A549 (cell line): ENCODE results near the gene CEP85L. TPM values are rescaled to one million over a fixed set of nuclear protein-coding genes. Genes with fewer than 3 reads are reported as not detected.

ENCODE experiments used
- ATAC-seq, 2 experiments: fragments of 200-7000 bp in 1 of 2; fragments of >200 bp in 1 of 2; cut with Nextera tagmentation in 1 of 2; cut with Tn5 transposase in 1 of 2; 3 replicates each; pipeline versions ENCODE4 v1.8.0 to v1.9.1; 2018 to 2020; ENCODE audit warnings: mild to moderate bottlenecking in 1 of 2, moderate library complexity in 1 of 2
- CTCF ChIA-PET: fragments of 300-600 bp; sonication (Branson Sonifier 250); formaldehyde crosslinking; extraction: SDS; loops from one replicate; lab custom pipeline; 2021; ENCODE audit warnings: antibody characterized with exemption, inconsistent platforms; lab: Yijun Ruan, JAX
- POLR2A ChIA-PET: fragments of 350-600 bp; formaldehyde crosslinking; extraction: SDS; loops from one replicate; lab custom pipeline; 2021; ENCODE audit warnings: antibody characterized with exemption, inconsistent platforms; lab: Yijun Ruan, JAX
- DNase-seq, 2 experiments: peaks; one replicate each; pipeline versions ENCODE4 v3.0.0 to v3.0.0-alpha.2; 2011 to 2016; ENCODE audit warnings: low read depth in 1 of 2, low spot score in 1 of 2
- FAIRE-seq: peaks from 2 replicates; lab custom pipeline; 2011; peaks lifted over from hg19 to GRCh38; lab: Jason Lieb, UNC
- H3K27ac ChIP-seq, 2 experiments: fragments of >200 bp; sonication (Bioruptor Twin); formaldehyde crosslinking; 3 replicates each; pipeline ENCODE4 v1.5.1; 2016 to 2017
- H3K4me1 ChIP-seq: fragments of >200 bp; sonication (Bioruptor Twin); formaldehyde crosslinking; 3 replicates; pipeline ENCODE4 v1.6.1; 2016
- H3K4me2 ChIP-seq: fragments of >200 bp; sonication (Bioruptor Twin); formaldehyde crosslinking; 3 replicates; pipeline ENCODE4 v1.6.1; 2016
- H3K4me3 ChIP-seq: fragments of >200 bp; sonication (Bioruptor Twin); formaldehyde crosslinking; 3 replicates; pipeline ENCODE4 v1.5.1; 2016
- H3K9me3 ChIP-seq: fragments of >200 bp; sonication (Bioruptor Twin); formaldehyde crosslinking; 3 replicates; pipeline ENCODE4 v1.6.1; 2016
- BHLHE40 ChIP-seq: IDR thresholded peaks from 2 replicates; pipeline ENCODE4 v1.6.1; 2012; ENCODE audit warnings: low read depth, low read length, inconsistent platforms
- CBX2 ChIP-seq: fragments of 200-600 bp; sonication (generic); IDR thresholded peaks from 2 replicates; pipeline ENCODE4 v1.6.1; 2016; ENCODE audit warnings: low read depth, mild to moderate bottlenecking, borderline replicate concordance
- CEBPB ChIP-seq, 2 experiments: fragments of >200 bp in 1 of 2; sonication (Bioruptor Twin) in 1 of 2; formaldehyde crosslinking in 1 of 2; IDR thresholded peaks; 2 replicates each; pipeline ENCODE4 v1.6.1; 2012 to 2016
- CHD4 ChIP-seq: fragments of 200-600 bp; sonication (generic); IDR thresholded peaks from 2 replicates; pipeline ENCODE4 v1.6.1; 2016; ENCODE audit warnings: antibody characterized with exemption, mild to moderate bottlenecking, borderline replicate concordance
- FOSL2 ChIP-seq, 2 experiments: fragments of 450-650 bp in 1 of 2; fragments of >200 bp in 1 of 2; sonication (Bioruptor Twin) in 1 of 2; formaldehyde crosslinking; IDR thresholded peaks; 2 replicates each; pipeline versions ENCODE4 v1.5.0 to v1.6.1; 2016 to 2020; ENCODE audit warnings: mild to moderate bottlenecking in 1 of 2, moderate library complexity in 1 of 2
- GATA3 ChIP-seq: IDR thresholded peaks from 2 replicates; pipeline ENCODE4 v1.6.1; 2012; ENCODE audit warnings: borderline replicate concordance
- HEYL ChIP-seq: fragments of 250-450 bp; sonication (Bioruptor Pico); IDR thresholded peaks from 2 replicates; pipeline ENCODE4 v1.8.0; 2021; ENCODE audit warnings: mild to moderate bottlenecking, moderate library complexity
- HOXB13 ChIP-seq: fragments of 250-450 bp; sonication (Bioruptor Pico); IDR thresholded peaks from 2 replicates; pipeline ENCODE4 v1.5.0; 2020; ENCODE audit warnings: low read depth, mild to moderate bottlenecking, moderate library complexity
- HOXB5 ChIP-seq: fragments of 250-450 bp; sonication (Bioruptor Pico); IDR thresholded peaks from 2 replicates; pipeline ENCODE4 v1.5.0; 2020; ENCODE audit warnings: mild to moderate bottlenecking, moderate library complexity
- MAFK ChIP-seq: fragments of 450-650 bp; IDR thresholded peaks from 2 replicates; pipeline ENCODE4 v1.6.1; 2014; ENCODE audit not compliant: partially characterized antibody
- NPAS2 ChIP-seq: fragments of 250-450 bp; sonication (Bioruptor Pico); IDR thresholded peaks from 2 replicates; pipeline ENCODE4 v1.8.0; 2022; ENCODE audit warnings: mild to moderate bottlenecking, moderate library complexity, borderline replicate concordance
- NR3C1 ChIP-seq: fragments of >200 bp; sonication (Bioruptor Twin); formaldehyde crosslinking; IDR thresholded peaks from 3 replicates; pipeline ENCODE4 v1.6.1; 2017
- POLR2AphosphoS2 ChIP-seq: conservative IDR thresholded peaks from 2 replicates; pipeline ENCODE4 v1.6.1; 2012; ENCODE audit warnings: low read length, improper control_type of control experiment, inconsistent platforms
- RAD21 ChIP-seq, 2 experiments: fragments of >200 bp in 1 of 2; sonication (Bioruptor Twin) in 1 of 2; formaldehyde crosslinking in 1 of 2; IDR thresholded peaks in 1 of 2; conservative IDR thresholded peaks in 1 of 2; 2 replicates in 1 of 2; 3 replicates in 1 of 2; pipeline ENCODE4 v1.6.1; 2012 to 2018; ENCODE audit warnings: inconsistent platforms in 1 of 2
- RCOR1 ChIP-seq: fragments of 150-350 bp; IDR thresholded peaks from 2 replicates; pipeline ENCODE4 v1.6.1; 2014; ENCODE audit warnings: antibody characterized with exemption, low read length, low read depth
- RFX5 ChIP-seq: fragments of 450-650 bp; IDR thresholded peaks from 2 replicates; pipeline ENCODE4 v1.7.1; 2014; ENCODE audit warnings: antibody characterized with exemption, mild to moderate bottlenecking, moderate library complexity
- SMC3 ChIP-seq: fragments of >200 bp; sonication (Bioruptor Twin); formaldehyde crosslinking; IDR thresholded peaks from 3 replicates; pipeline ENCODE4 v1.6.1; 2018; ENCODE audit warnings: inconsistent platforms
- ZSCAN20 ChIP-seq: fragments of 250-450 bp; sonication (Bioruptor Pico); IDR thresholded peaks from 2 replicates; pipeline ENCODE4 v1.8.0; 2022; ENCODE audit warnings: mild to moderate bottlenecking, moderate library complexity
- WGBS: methylation state at CpG from one replicate; pipeline ENCODE4 v1.1.6; 2017; ENCODE audit errors: missing lambda C conversion rate; 5-methylcytosine and 5-hydroxymethylcytosine counted together
- polyA plus RNA-seq, 4 experiments: library from polyadenylated mRNA; depleted of rRNA in 3 of 4; stranded (reverse); fragments of >200 nt; fragmentation: RNase III in 1 of 4; extraction: RNeasy Plus Mini Kit Qiagen cat#74134 plus additional on column Dnase treatment in 1 of 4; gene quantifications; 2 replicates in 3 of 4; 3 replicates in 1 of 4; pipeline ENCODE4 v1.2.3, GENCODE V29; 2011 to 2017
- TF ChIP-seq, protein P1 (sequence below): fragments of >200 bp; sonication (Bioruptor Twin); formaldehyde crosslinking; IDR thresholded peaks from 3 replicates; pipeline ENCODE4 v1.5.1; 2016
- TF ChIP-seq, protein P2 (sequence below): IDR thresholded peaks from 2 replicates; pipeline ENCODE4 v1.6.1; 2012; ENCODE audit warnings: low read depth, borderline replicate concordance
- TF ChIP-seq, protein P3 (sequence below): fragments of 150-350 bp; IDR thresholded peaks from 2 replicates; pipeline ENCODE4 v1.6.1; 2014; ENCODE audit warnings: low read depth, mild to moderate bottlenecking, low read length
- TF ChIP-seq, protein P4 (sequence below): fragments of >200 bp; sonication (Bioruptor Twin); formaldehyde crosslinking; IDR thresholded peaks from 2 replicates; pipeline ENCODE4 v1.6.1; 2016
- TF ChIP-seq, protein P5 (sequence below): fragments of 450-650 bp; IDR thresholded peaks from 2 replicates; pipeline ENCODE4 v1.6.1; 2014; ENCODE audit warnings: antibody characterized with exemption
- TF ChIP-seq, protein P6 (sequence below): fragments of >200 bp; sonication (Bioruptor Twin); formaldehyde crosslinking; IDR thresholded peaks from 3 replicates; pipeline ENCODE4 v1.6.1; 2016

The CEP85L gene
- polyA plus RNA-seq, 2 of the 4 experiments (the other 2 are of a cell fraction): 1.3 to 3.4 TPM

DNA sequence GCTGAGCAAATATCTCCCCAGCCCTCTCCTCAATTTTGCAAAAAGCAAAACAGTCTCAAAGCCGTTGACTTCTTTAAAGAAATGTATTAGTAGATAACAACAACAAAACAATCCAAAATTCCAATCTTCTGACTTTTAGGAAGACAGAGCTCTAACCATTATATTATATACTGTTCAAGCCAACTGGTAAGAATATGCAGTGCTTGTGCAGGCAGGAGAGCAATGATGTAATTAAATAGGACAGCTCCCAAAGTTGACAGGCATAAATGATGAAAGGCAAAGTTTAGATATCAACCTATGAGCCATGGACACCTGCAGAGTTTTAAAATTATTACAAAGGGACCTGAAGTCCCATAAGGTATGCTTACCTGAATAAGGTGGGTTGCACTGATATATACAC is 16.6 kb upstream of the CEP85L start (continued):
- TF ChIP-seq, protein P1, sequence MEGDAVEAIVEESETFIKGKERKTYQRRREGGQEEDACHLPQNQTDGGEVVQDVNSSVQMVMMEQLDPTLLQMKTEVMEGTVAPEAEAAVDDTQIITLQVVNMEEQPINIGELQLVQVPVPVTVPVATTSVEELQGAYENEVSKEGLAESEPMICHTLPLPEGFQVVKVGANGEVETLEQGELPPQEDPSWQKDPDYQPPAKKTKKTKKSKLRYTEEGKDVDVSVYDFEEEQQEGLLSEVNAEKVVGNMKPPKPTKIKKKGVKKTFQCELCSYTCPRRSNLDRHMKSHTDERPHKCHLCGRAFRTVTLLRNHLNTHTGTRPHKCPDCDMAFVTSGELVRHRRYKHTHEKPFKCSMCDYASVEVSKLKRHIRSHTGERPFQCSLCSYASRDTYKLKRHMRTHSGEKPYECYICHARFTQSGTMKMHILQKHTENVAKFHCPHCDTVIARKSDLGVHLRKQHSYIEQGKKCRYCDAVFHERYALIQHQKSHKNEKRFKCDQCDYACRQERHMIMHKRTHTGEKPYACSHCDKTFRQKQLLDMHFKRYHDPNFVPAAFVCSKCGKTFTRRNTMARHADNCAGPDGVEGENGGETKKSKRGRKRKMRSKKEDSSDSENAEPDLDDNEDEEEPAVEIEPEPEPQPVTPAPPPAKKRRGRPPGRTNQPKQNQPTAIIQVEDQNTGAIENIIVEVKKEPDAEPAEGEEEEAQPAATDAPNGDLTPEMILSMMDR: no peak
- TF ChIP-seq NPAS2 (no peak), NR3C1 (no peak), SMC3 (no peak)

DNA sequence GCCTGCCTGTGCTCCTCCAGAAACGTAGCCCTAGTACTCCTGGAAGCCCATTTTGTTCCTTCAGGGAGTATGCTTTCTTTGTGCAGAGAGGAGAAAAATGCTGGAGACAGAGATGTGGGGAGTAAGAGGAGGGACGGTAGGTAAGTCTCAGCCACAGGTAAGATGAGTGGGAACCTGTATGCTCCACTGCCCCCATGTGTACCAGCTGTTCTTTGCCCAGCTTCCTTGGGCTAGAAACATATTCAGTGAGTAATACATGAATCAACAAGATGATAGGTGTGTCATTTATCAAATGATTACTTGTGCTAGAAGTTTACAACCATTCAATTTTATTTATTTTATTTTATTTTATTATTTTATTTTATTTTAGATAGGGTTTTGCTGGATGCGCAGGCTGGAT is 13.6 kb upstream of the CEP85L start:
- ATAC-seq: no peak
- H3K4me3 ChIP-seq: no peak overlapping the region

More for the DNA sequence above, 13.6 kb upstream of the CEP85L start:
- H3K4me2 ChIP-seq: no peak overlapping the region
- no peak for DNase-seq
- CTCF ChIA-PET: no interaction called here
- POLR2A ChIA-PET: no interaction called here
- TF ChIP-seq, protein P2, sequence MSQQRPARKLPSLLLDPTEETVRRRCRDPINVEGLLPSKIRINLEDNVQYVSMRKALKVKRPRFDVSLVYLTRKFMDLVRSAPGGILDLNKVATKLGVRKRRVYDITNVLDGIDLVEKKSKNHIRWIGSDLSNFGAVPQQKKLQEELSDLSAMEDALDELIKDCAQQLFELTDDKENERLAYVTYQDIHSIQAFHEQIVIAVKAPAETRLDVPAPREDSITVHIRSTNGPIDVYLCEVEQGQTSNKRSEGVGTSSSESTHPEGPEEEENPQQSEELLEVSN: no peak
- TF ChIP-seq ZSCAN20 (CRISPR knock-in tag) (no peak), POLR2AphosphoS2 (no peak), CBX2 (no peak), MAFK (no peak), RAD21 (conservative IDR thresholded peaks at IDR 0.05 in 1 of 2, IDR thresholded peaks at IDR 0.05 in 1 of 2) (no peak), FOSL2 (IDR thresholded peaks at IDR 0.05) (no peak), FOSL2 (CRISPR knock-in tag; IDR thresholded peaks at IDR 0.05) (no peak), CHD4 (no peak), BHLHE40 (no peak), RCOR1 (no peak), HOXB13 (CRISPR knock-in tag) (no peak), HEYL (CRISPR knock-in tag) (no peak), HOXB5 (CRISPR knock-in tag) (no peak), RFX5 (no peak), CEBPB (IDR thresholded peaks at IDR 0.05) (no peak), GATA3 (no peak)
- TF ChIP-seq, protein P3, sequence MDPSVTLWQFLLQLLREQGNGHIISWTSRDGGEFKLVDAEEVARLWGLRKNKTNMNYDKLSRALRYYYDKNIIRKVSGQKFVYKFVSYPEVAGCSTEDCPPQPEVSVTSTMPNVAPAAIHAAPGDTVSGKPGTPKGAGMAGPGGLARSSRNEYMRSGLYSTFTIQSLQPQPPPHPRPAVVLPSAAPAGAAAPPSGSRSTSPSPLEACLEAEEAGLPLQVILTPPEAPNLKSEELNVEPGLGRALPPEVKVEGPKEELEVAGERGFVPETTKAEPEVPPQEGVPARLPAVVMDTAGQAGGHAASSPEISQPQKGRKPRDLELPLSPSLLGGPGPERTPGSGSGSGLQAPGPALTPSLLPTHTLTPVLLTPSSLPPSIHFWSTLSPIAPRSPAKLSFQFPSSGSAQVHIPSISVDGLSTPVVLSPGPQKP: no peak
- TF ChIP-seq, protein P4, sequence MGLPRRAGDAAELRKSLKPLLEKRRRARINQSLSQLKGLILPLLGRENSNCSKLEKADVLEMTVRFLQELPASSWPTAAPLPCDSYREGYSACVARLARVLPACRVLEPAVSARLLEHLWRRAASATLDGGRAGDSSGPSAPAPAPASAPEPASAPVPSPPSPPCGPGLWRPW: no peak
- TF ChIP-seq, protein P5, sequence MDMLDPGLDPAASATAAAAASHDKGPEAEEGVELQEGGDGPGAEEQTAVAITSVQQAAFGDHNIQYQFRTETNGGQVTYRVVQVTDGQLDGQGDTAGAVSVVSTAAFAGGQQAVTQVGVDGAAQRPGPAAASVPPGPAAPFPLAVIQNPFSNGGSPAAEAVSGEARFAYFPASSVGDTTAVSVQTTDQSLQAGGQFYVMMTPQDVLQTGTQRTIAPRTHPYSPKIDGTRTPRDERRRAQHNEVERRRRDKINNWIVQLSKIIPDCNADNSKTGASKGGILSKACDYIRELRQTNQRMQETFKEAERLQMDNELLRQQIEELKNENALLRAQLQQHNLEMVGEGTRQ: no peak
- TF ChIP-seq, protein P6, sequence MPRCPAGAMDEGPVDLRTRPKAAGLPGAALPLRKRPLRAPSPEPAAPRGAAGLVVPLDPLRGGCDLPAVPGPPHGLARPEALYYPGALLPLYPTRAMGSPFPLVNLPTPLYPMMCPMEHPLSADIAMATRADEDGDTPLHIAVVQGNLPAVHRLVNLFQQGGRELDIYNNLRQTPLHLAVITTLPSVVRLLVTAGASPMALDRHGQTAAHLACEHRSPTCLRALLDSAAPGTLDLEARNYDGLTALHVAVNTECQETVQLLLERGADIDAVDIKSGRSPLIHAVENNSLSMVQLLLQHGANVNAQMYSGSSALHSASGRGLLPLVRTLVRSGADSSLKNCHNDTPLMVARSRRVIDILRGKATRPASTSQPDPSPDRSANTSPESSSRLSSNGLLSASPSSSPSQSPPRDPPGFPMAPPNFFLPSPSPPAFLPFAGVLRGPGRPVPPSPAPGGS: no peak
- H3K9me3 ChIP-seq: no peaks in the 10 kb centered on the region
- WGBS: 50% methylated on average over 3 of the region's 3 CpGs
- H3K27ac ChIP-seq: no peak overlapping the region
- no peaks in the 10 kb centered on the region for H3K4me1 ChIP-seq
- no peak for FAIRE-seq
